A549 (cell line): ENCODE results near the gene TNS2. TPM values are rescaled to one million over a fixed set of nuclear protein-coding genes. Genes with fewer than 3 reads are reported as not detected.

Experiments used
- ATAC-seq, 2 experiments: fragments of 200-7000 bp in 1 of 2; fragments of >200 bp in 1 of 2; cut with Nextera tagmentation in 1 of 2; cut with Tn5 transposase in 1 of 2; 3 replicates each; pipeline versions ENCODE4 v1.8.0 to v1.9.1; 2018 to 2020; ENCODE audit warnings: mild to moderate bottlenecking in 1 of 2, moderate library complexity in 1 of 2
- CTCF ChIA-PET: fragments of 300-600 bp; sonication (Branson Sonifier 250); formaldehyde crosslinking; extraction: SDS; loops from one replicate; lab custom pipeline; 2021; ENCODE audit warnings: antibody characterized with exemption, inconsistent platforms; lab: Yijun Ruan, JAX
- POLR2A ChIA-PET: fragments of 350-600 bp; formaldehyde crosslinking; extraction: SDS; loops from one replicate; lab custom pipeline; 2021; ENCODE audit warnings: antibody characterized with exemption, inconsistent platforms; lab: Yijun Ruan, JAX
- DNase-seq, 2 experiments: peaks; one replicate each; pipeline versions ENCODE4 v3.0.0 to v3.0.0-alpha.2; 2011 to 2016; ENCODE audit warnings: low read depth in 1 of 2, low spot score in 1 of 2
- FAIRE-seq: peaks from 2 replicates; lab custom pipeline; 2011; peaks lifted over from hg19 to GRCh38; lab: Jason Lieb, UNC
- H3K27ac ChIP-seq, 2 experiments: fragments of >200 bp; sonication (Bioruptor Twin); formaldehyde crosslinking; 3 replicates each; pipeline ENCODE4 v1.5.1; 2016 to 2017
- H3K4me1 ChIP-seq: fragments of >200 bp; sonication (Bioruptor Twin); formaldehyde crosslinking; 3 replicates; pipeline ENCODE4 v1.6.1; 2016
- H3K4me2 ChIP-seq: fragments of >200 bp; sonication (Bioruptor Twin); formaldehyde crosslinking; 3 replicates; pipeline ENCODE4 v1.6.1; 2016
- H3K4me3 ChIP-seq: fragments of >200 bp; sonication (Bioruptor Twin); formaldehyde crosslinking; 3 replicates; pipeline ENCODE4 v1.5.1; 2016
- H3K9me3 ChIP-seq: fragments of >200 bp; sonication (Bioruptor Twin); formaldehyde crosslinking; 3 replicates; pipeline ENCODE4 v1.6.1; 2016
- BHLHE40 ChIP-seq: IDR thresholded peaks from 2 replicates; pipeline ENCODE4 v1.6.1; 2012; ENCODE audit warnings: low read depth, low read length, inconsistent platforms
- E2F6 ChIP-seq: IDR thresholded peaks from 2 replicates; pipeline ENCODE4 v1.6.1; 2012; ENCODE audit warnings: low read depth, borderline replicate concordance
- FOSB ChIP-seq: fragments of 250-450 bp; sonication (Bioruptor Pico); IDR thresholded peaks from 2 replicates; pipeline ENCODE4 v1.5.0; 2020; ENCODE audit warnings: mild to moderate bottlenecking, moderate library complexity
- FOXS1 ChIP-seq: fragments of 250-450 bp; sonication (Bioruptor Pico); IDR thresholded peaks from 2 replicates; pipeline ENCODE4 v1.5.0; 2020; ENCODE audit warnings: mild to moderate bottlenecking, moderate library complexity
- HOXA7 ChIP-seq: fragments of 250-450 bp; sonication (Bioruptor Pico); IDR thresholded peaks from 2 replicates; pipeline ENCODE4 v1.5.0; 2020; ENCODE audit warnings: mild to moderate bottlenecking, moderate library complexity
- HOXB5 ChIP-seq: fragments of 250-450 bp; sonication (Bioruptor Pico); IDR thresholded peaks from 2 replicates; pipeline ENCODE4 v1.5.0; 2020; ENCODE audit warnings: mild to moderate bottlenecking, moderate library complexity
- JUN ChIP-seq, 2 experiments: fragments of >200 bp; sonication (Bioruptor Twin); formaldehyde crosslinking; IDR thresholded peaks; 2 replicates in 1 of 2; 3 replicates in 1 of 2; pipeline ENCODE4 v1.6.1; 2016 to 2017
- JUNB ChIP-seq: fragments of >200 bp; sonication (Bioruptor Twin); formaldehyde crosslinking; IDR thresholded peaks from 2 replicates; pipeline ENCODE4 v1.6.1; 2016
- KDM1A ChIP-seq: fragments of 200-600 bp; sonication (generic); IDR thresholded peaks from 2 replicates; pipeline ENCODE4 v1.6.1; 2016; ENCODE audit warnings: low read depth, mild to moderate bottlenecking
- RFX5 ChIP-seq: fragments of 450-650 bp; IDR thresholded peaks from 2 replicates; pipeline ENCODE4 v1.7.1; 2014; ENCODE audit warnings: antibody characterized with exemption, mild to moderate bottlenecking, moderate library complexity
- SMC3 ChIP-seq: fragments of >200 bp; sonication (Bioruptor Twin); formaldehyde crosslinking; IDR thresholded peaks from 3 replicates; pipeline ENCODE4 v1.6.1; 2018; ENCODE audit warnings: inconsistent platforms
- SREBF2 ChIP-seq: fragments of 450-650 bp; IDR thresholded peaks from 2 replicates; pipeline ENCODE4 v1.6.1; 2014; ENCODE audit warnings: mild to moderate bottlenecking, moderate library complexity
- TFCP2L1 ChIP-seq: fragments of 250-450 bp; sonication (Bioruptor Pico); IDR thresholded peaks from 2 replicates; pipeline ENCODE4 v1.5.0; 2021; ENCODE audit warnings: mild to moderate bottlenecking
- TP53 ChIP-seq: fragments of 250-450 bp; sonication (Bioruptor Pico); IDR thresholded peaks from 2 replicates; pipeline ENCODE4 v1.5.0; 2021; ENCODE audit warnings: mild to moderate bottlenecking, moderate library complexity
- ZFP36 ChIP-seq: fragments of 450-650 bp; IDR thresholded peaks from 2 replicates; pipeline ENCODE4 v1.6.1; 2014; ENCODE audit warnings: borderline replicate concordance; ENCODE audit not compliant: partially characterized antibody
- ZNF302 ChIP-seq: fragments of 250-450 bp; sonication (Bioruptor Pico); IDR thresholded peaks from 2 replicates; pipeline ENCODE4 v1.9.0; 2021; ENCODE audit warnings: inconsistent platforms, mild to moderate bottlenecking, moderate library complexity
- WGBS: methylation state at CpG from one replicate; pipeline ENCODE4 v1.1.6; 2017; ENCODE audit errors: missing lambda C conversion rate; 5-methylcytosine and 5-hydroxymethylcytosine counted together
- polyA plus RNA-seq, 4 experiments: library from polyadenylated mRNA; depleted of rRNA in 3 of 4; stranded (reverse); fragments of >200 nt; fragmentation: RNase III in 1 of 4; extraction: RNeasy Plus Mini Kit Qiagen cat#74134 plus additional on column Dnase treatment in 1 of 4; gene quantifications; 2 replicates in 3 of 4; 3 replicates in 1 of 4; pipeline ENCODE4 v1.2.3, GENCODE V29; 2011 to 2017
- TF ChIP-seq, protein P1 (sequence below): fragments of >200 bp; sonication (Bioruptor Twin); formaldehyde crosslinking; IDR thresholded peaks from 3 replicates; pipeline ENCODE4 v1.5.1; 2016
- TF ChIP-seq, protein P2 (sequence below): fragments of 200-600 bp; sonication (generic); IDR thresholded peaks from 2 replicates; pipeline ENCODE4 v1.6.1; 2016; ENCODE audit warnings: antibody characterized with exemption, mild to moderate bottlenecking, moderate library complexity

TNS2 gene
- polyA plus RNA-seq, 2 of the 4 experiments (the other 2 are of a cell fraction), result 11.5 to 15.3 TPM

- ATAC-seq, result no peak
- peaks cover 41% of the 10 kb centered on the region for H3K4me1 ChIP-seq
- TF ChIP-seq ZNF302 (CRISPR knock-in tag) (no peak), RFX5 (no peak), ZFP36 (no peak), FOSB (CRISPR knock-in tag) (no peak), JUN (IDR thresholded peaks at IDR 0.05) (no peak), E2F6 (no peak), JUNB (no peak)
- TF ChIP-seq, all 56 proteins: peak for 0
- FAIRE-seq, result no peak
- Histone ChIP-seq H3K4me2 (no peak overlapping the region), H3K27ac (no peak overlapping the region), H3K9me3 (no peaks in the 10 kb centered on the region), H3K4me3 (no peak overlapping the region)
- ChIA-PET CTCF (interaction anchor here (0.7 to 45.5 kb wide), 5 partner anchors 6 to 158 kb away, joined by 3 to 1424 read pairs (median 308); partner anchors contain the start of genes IGFBP6, SOAT2, SPRYD3 and TNS2), POLR2A (interaction anchor here (1.0 kb wide), 1 partner anchor 9 kb away, joined by 3 read pairs; no protein-coding TSS in a partner anchor)
- WGBS, result 84% methylated on average over 5 of the region's 5 CpGs
- DNase-seq, result no peak
Measured at GRCh38 chr12:53056296-53056695, 6.4 kb downstream of the TNS2 start.

DNA sequence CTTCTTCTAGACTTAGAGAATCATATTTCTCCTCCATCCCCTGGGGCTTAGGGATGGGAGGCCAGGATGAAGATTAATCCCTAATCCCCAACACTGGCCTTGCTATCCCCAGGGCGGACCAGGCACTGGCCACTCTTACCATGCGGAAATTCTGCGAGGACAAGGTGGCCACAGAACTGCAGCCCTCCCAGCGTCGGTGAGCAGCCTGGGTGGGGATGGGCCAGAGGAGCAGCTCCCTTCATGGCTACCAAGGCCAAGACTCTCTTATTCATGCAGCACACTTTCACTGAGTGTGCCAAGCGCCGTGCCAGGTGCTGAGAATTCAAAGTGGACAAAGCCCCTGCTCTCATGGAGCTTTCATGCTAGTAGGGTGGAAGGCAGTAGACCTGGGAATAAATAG lies 7.0 kb downstream of the TNS2 start:
- POLR2A ChIA-PET, result interaction anchor here (1.0 to 1.4 kb wide), 2 partner anchors 9 kb away, joined by 3 to 4 read pairs; no protein-coding TSS in a partner anchor
- 100% methylated on average over 3 of the region's 7 CpGs for WGBS

GRCh38 chr12:53057816-53058500 lies 8.1 kb downstream of the TNS2 start:
- WGBS, result 91% methylated on average over 13 of the region's 13 CpGs
- ATAC-seq (no peak), FAIRE-seq (no peak), DNase-seq (no peak)
- TF ChIP-seq SREBF2 (no peak), RFX5 (no peak)
- Histone ChIP-seq H3K4me2 (no peak overlapping the region), H3K27ac (no peak overlapping the region), H3K4me3 (no peak overlapping the region), H3K4me1 (peaks cover 41% of the 10 kb centered on the region), H3K9me3 (no peaks in the 10 kb centered on the region)
- CTCF ChIA-PET, result interaction anchor here (0.8 to 45.5 kb wide), 6 partner anchors 4 to 229 kb away, joined by 3 to 1424 read pairs (median 156); partner anchors contain the start of genes IGFBP6, SOAT2, SPRYD3 and TNS2
- POLR2A ChIA-PET, result interaction anchor here (0.9 to 1.4 kb wide), 2 partner anchors 8 to 11 kb away, joined by 3 to 4 read pairs; no protein-coding TSS in a partner anchor

More for the DNA sequence above, 7.0 kb downstream of the TNS2 start:
- no peak overlapping the region for H3K4me2 ChIP-seq
- H3K4me1 ChIP-seq, result peaks cover 41% of the 10 kb centered on the region
- DNase-seq (no peak), ATAC-seq (no peak), FAIRE-seq (no peak)
- no peaks in the 10 kb centered on the region for H3K9me3 ChIP-seq
- no peak overlapping the region for H3K27ac ChIP-seq
- TF ChIP-seq KDM1A, result no peak
- H3K4me3 ChIP-seq, result no peak overlapping the region
- CTCF ChIA-PET, result interaction anchor here (1.4 to 45.5 kb wide), 4 partner anchors 5 to 31 kb away, joined by 3 to 1424 read pairs (median 308); partner anchors contain the start of genes IGFBP6, SOAT2, SPRYD3 and TNS2

DNA sequence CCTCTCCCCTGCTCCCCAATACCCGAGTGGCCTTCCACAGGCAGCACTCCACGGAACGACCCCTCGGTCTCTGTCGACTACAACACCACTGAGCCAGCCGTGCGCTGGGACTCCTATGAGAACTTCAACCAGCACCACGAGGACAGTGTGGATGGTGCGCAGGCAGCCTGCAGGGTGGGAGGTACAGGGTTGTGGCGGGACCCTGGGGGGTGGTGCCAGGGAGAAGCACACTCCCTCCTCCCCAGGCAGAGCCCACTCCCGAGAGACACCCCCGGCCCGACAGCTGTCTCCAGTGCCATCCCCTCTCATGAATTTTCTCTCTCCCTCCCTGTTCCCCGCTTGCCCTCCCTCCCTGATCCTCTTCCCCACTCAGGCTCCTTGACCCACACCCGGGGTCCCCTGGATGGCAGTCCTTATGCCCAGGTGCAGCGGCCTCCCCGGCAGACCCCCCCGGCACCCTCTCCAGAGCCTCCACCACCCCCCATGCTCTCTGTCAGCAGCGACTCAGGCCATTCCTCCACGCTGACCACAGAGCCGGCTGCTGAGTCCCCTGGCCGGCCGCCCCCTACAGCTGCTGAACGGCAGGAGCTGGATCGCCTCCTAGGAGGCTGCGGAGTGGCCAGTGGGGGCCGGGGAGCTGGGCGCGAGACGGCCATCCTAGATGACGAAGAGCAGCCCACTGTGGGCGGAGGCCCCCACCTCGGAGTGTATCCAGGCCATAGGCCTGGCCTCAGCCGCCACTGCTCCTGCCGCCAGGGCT lies 9.0 kb downstream of the TNS2 start:
- no peak for FAIRE-seq
- H3K9me3 ChIP-seq, result no peaks in the 10 kb centered on the region
- no peak for TF ChIP-seq TFCP2L1 (CRISPR knock-in tag)
- TF ChIP-seq SMC3, result no peak
- TF ChIP-seq TP53 (CRISPR knock-in tag), result no peak
- no peak for TF ChIP-seq HOXA7 (CRISPR knock-in tag)
- TF ChIP-seq HOXB5 (CRISPR knock-in tag), result no peak
- TF ChIP-seq, protein P1, sequence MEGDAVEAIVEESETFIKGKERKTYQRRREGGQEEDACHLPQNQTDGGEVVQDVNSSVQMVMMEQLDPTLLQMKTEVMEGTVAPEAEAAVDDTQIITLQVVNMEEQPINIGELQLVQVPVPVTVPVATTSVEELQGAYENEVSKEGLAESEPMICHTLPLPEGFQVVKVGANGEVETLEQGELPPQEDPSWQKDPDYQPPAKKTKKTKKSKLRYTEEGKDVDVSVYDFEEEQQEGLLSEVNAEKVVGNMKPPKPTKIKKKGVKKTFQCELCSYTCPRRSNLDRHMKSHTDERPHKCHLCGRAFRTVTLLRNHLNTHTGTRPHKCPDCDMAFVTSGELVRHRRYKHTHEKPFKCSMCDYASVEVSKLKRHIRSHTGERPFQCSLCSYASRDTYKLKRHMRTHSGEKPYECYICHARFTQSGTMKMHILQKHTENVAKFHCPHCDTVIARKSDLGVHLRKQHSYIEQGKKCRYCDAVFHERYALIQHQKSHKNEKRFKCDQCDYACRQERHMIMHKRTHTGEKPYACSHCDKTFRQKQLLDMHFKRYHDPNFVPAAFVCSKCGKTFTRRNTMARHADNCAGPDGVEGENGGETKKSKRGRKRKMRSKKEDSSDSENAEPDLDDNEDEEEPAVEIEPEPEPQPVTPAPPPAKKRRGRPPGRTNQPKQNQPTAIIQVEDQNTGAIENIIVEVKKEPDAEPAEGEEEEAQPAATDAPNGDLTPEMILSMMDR, result no peak
- no peak for TF ChIP-seq FOXS1
- TF ChIP-seq, protein P2, sequence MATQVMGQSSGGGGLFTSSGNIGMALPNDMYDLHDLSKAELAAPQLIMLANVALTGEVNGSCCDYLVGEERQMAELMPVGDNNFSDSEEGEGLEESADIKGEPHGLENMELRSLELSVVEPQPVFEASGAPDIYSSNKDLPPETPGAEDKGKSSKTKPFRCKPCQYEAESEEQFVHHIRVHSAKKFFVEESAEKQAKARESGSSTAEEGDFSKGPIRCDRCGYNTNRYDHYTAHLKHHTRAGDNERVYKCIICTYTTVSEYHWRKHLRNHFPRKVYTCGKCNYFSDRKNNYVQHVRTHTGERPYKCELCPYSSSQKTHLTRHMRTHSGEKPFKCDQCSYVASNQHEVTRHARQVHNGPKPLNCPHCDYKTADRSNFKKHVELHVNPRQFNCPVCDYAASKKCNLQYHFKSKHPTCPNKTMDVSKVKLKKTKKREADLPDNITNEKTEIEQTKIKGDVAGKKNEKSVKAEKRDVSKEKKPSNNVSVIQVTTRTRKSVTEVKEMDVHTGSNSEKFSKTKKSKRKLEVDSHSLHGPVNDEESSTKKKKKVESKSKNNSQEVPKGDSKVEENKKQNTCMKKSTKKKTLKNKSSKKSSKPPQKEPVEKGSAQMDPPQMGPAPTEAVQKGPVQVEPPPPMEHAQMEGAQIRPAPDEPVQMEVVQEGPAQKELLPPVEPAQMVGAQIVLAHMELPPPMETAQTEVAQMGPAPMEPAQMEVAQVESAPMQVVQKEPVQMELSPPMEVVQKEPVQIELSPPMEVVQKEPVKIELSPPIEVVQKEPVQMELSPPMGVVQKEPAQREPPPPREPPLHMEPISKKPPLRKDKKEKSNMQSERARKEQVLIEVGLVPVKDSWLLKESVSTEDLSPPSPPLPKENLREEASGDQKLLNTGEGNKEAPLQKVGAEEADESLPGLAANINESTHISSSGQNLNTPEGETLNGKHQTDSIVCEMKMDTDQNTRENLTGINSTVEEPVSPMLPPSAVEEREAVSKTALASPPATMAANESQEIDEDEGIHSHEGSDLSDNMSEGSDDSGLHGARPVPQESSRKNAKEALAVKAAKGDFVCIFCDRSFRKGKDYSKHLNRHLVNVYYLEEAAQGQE, result no peak
- TF ChIP-seq BHLHE40, result no peak
- CTCF ChIA-PET, result interaction anchor here (1.6 to 45.5 kb wide), 4 partner anchors 3 to 139 kb away, joined by 5 to 1424 read pairs (median 308); partner anchors contain the start of genes IGFBP6, SOAT2, SPRYD3 and TNS2
- H3K4me2 ChIP-seq, result no peak overlapping the region
- DNase-seq, result no peak
- H3K4me1 ChIP-seq, result peaks cover 38% of the 10 kb centered on the region
- H3K4me3 ChIP-seq, result no peak overlapping the region
- no peak overlapping the region for H3K27ac ChIP-seq
- POLR2A ChIA-PET, result no interaction called here
- WGBS, result 86% methylated on average over 17 of the region's 35 CpGs
- no peak for ATAC-seq
